GM08714 (cell line): Measurements from ENCODE around the gene OSBPL5.
"Not testable (repeated sequence)": the region's sequence is repeated elsewhere in the genome, so short reads cannot be mapped to it uniquely, and the experiment has no call there.

Experiments
- H3K4me3 ChIP-seq: fragments of 200-500 bp; sonication (Bioruptor generic); 2 replicates; pipeline ENCODE4 v1.5.1; 2014; ENCODE audit warnings: mild to moderate bottlenecking, low read length, inconsistent platforms
- ZNF274 ChIP-seq: IDR thresholded peaks from 2 replicates; pipeline ENCODE4 v1.6.1; 2012; ENCODE audit warnings: mild to moderate bottlenecking, low read depth, low read length

The OSBPL5 gene

GRCh38 chr11:3127706-3128355 is 37.3 kb downstream of the OSBPL5 start:
- H3K4me3 ChIP-seq = no peak overlapping the region
- no peak for TF ChIP-seq ZNF274

- H3K4me3 ChIP-seq = no peak overlapping the region
- no peak for TF ChIP-seq ZNF274
Observed at GRCh38 chr11:3126901-3127691, 38.0 kb downstream of the OSBPL5 start.

- TF ChIP-seq ZNF274 = no peak
- H3K4me3 ChIP-seq = no peak overlapping the region
Observed at GRCh38 chr11:3126207-3126865, 38.8 kb downstream of the OSBPL5 start.

- TF ChIP-seq ZNF274 = no peak
- no peak overlapping the region for H3K4me3 ChIP-seq
Observed at GRCh38 chr11:3124821-3125220, 40.3 kb downstream of the OSBPL5 start.

- no peak for TF ChIP-seq ZNF274
- no peak overlapping the region for H3K4me3 ChIP-seq
Observed at GRCh38 chr11:3123761-3124733, 41.1 kb downstream of the OSBPL5 start.

- no peak overlapping the region for H3K4me3 ChIP-seq
- TF ChIP-seq ZNF274 = no peak
Observed at GRCh38 chr11:3123305-3123704, 41.8 kb downstream of the OSBPL5 start.

GRCh38 chr11:3122775-3123201 is 42.3 kb downstream of the OSBPL5 start:
- H3K4me3 ChIP-seq = no peak overlapping the region
- no peak for TF ChIP-seq ZNF274

- TF ChIP-seq ZNF274 = no peak
- H3K4me3 ChIP-seq = no peak overlapping the region
Observed at GRCh38 chr11:3121931-3122774, 43.0 kb downstream of the OSBPL5 start.

- no peak for TF ChIP-seq ZNF274
- H3K4me3 ChIP-seq = no peak overlapping the region
Observed at GRCh38 chr11:3121416-3121815, 43.7 kb downstream of the OSBPL5 start.

- no peak for TF ChIP-seq ZNF274
- H3K4me3 ChIP-seq = no peak overlapping the region
Observed at GRCh38 chr11:3120071-3120792, 44.9 kb downstream of the OSBPL5 start.

- TF ChIP-seq ZNF274 = no peak
- no peak overlapping the region for H3K4me3 ChIP-seq
Observed at GRCh38 chr11:3119141-3119821, 45.8 kb downstream of the OSBPL5 start.

- TF ChIP-seq ZNF274 = no peak
- H3K4me3 ChIP-seq = no peak overlapping the region
Observed at GRCh38 chr11:3115321-3115720, 49.8 kb downstream of the OSBPL5 start.

- not testable (repeated sequence) for H3K4me3 ChIP-seq
Observed at GRCh38 chr11:3113661-3114060, 51.4 kb downstream of the OSBPL5 start.
